Erythroblast (primary cell): ENCODE data around the gene ANKRD13D.

Source experiments
- GATA1 ChIP-seq: IDR thresholded peaks from 2 replicates; pipeline ENCODE4 v1.6.1; 2011; ENCODE audit warnings: low read depth, mild to moderate bottlenecking, control low read depth, low read length, moderate library complexity
- POLR2A ChIP-seq: IDR thresholded peaks from 2 replicates; pipeline ENCODE4 v1.6.1; 2011; ENCODE audit warnings: mild to moderate bottlenecking, low read length

- TF ChIP-seq POLR2A, result no peak
- TF ChIP-seq GATA1, result no peak
Observed at GRCh38 chr11:67251841-67252240, 37.3 kb upstream of the ANKRD13D start.
